H1 (cell line): ENCODE data around the gene ADCY5. TPM values are rescaled to one million over a fixed set of nuclear protein-coding genes. Genes with fewer than 3 reads are reported as not detected.

Source experiments
- ATF2 ChIP-seq: IDR thresholded peaks from 2 replicates; pipeline ENCODE4 v1.6.1; 2012; ENCODE audit warnings: low read length, inconsistent platforms
- MAX ChIP-seq: IDR thresholded peaks from 2 replicates; pipeline ENCODE4 v1.6.1; 2012; ENCODE audit warnings: inconsistent platforms
- NANOG ChIP-seq: IDR thresholded peaks from 2 replicates; pipeline ENCODE4 v1.6.1; 2011; ENCODE audit warnings: low read length, low read depth, mild to moderate bottlenecking, inconsistent platforms; ENCODE audit not compliant: insufficient read depth, poor library complexity, severe bottlenecking
- RBBP5 ChIP-seq: IDR thresholded peaks from 2 replicates; pipeline ENCODE4 v1.7.1; 2012; ENCODE audit warnings: low read depth, mild to moderate bottlenecking, inconsistent platforms, low read length, moderate library complexity, borderline replicate concordance
- polyA plus RNA-seq, 7 experiments: library from polyadenylated mRNA; depleted of rRNA in 3 of 7; stranded (reverse) in 5 of 7; unstranded in 2 of 7; fragments of >200 nt in 5 of 7; fragments of 200-250 nt in 2 of 7; gene quantifications; 1 replicate in 5 of 7; 2 replicates in 1 of 7; 4 replicates in 1 of 7; pipeline versions ENCODE4 v1.2.1 to v1.2.3, GENCODE V29; 2011 to 2013; ENCODE audit warnings: missing spikeins in 2 of 7, mixed read lengths in 2 of 7
- total RNA-seq: library from RNA; stranded (reverse); fragmentation: NEBNext Ultra II Directional; extraction: Animal tissue kit (Norgen Biotek cat#: 25700); gene quantifications from 2 replicates; pipeline ENCODE4 v1.2.1, GENCODE V29; 2021

The ADCY5 gene
- total and polyA plus RNA-seq, 2 of the 8 experiments (the other 6 are each of a cell fraction or from before 2014, with no cell fraction given) = 18.9 to 40.8 TPM

DNA sequence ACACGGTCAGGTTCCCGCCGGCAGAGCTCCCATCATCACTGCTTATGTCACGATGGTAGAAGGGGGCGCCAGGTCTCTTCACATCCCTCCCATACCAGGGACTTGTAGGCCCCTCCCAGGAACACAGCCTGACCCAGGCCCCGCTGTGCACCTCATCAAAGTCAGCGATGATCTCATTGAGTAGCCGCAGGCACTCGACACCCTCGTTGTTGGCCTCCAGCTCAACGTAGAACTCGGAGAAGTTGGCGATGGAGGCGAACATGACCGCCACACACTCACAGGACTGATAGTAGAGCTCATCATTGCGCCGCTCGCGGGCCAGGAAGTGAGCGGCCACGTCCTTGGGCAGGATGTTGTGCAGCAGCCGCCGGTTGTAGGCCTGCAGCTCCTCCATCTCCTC, 157.9 kb downstream of the ADCY5 start (continued):
- TF ChIP-seq RBBP5 = no peak
- no peak for TF ChIP-seq ATF2
- TF ChIP-seq MAX = no peak
- no peak for TF ChIP-seq NANOG
